Tibial artery (tissue), 4 donors: ENCODE results near the gene ERCC1.

Experiments used
- DNase-seq, 2 donors: peaks; one replicate each; pipeline ENCODE4 v3.0.0-alpha.2; 2019
- H3K27ac ChIP-seq, 2 donors: fragments of 200-600 bp; sonication (generic) in 1 of 2; 1 replicate in 1 of 2; 2 replicates in 1 of 2; pipeline ENCODE4 v1.5.1; 2018 to 2019; ENCODE audit warnings: mild to moderate bottlenecking in 1 of 2
- H3K27me3 ChIP-seq, 2 donors: fragments of 200-600 bp; sonication (generic) in 1 of 2; one replicate each; pipeline versions ENCODE4 v1.5.1 to v1.6.0; 2016 to 2019
- H3K36me3 ChIP-seq, 3 donors: fragments of 200-600 bp; sonication (generic) in 2 of 3; one replicate each; pipeline ENCODE4 v1.5.1; 2016 to 2019; ENCODE audit warnings: mild to moderate bottlenecking in 2 of 3
- H3K4me1 ChIP-seq, 4 donors: fragments of 200-600 bp; sonication (generic) in 2 of 4; 1 replicate in 3 of 4; 2 replicates in 1 of 4; pipeline ENCODE4 v1.5.1; 2016 to 2019
- H3K4me3 ChIP-seq, 2 donors: fragments of 200-600 bp; sonication (generic) in 1 of 2; 1 replicate in 1 of 2; 2 replicates in 1 of 2; pipeline ENCODE4 v1.5.1; 2018 to 2019; ENCODE audit warnings: mild to moderate bottlenecking in 2 of 2
- H3K9me3 ChIP-seq, 3 donors: fragments of 200-600 bp; sonication (generic) in 1 of 3; one replicate each; pipeline ENCODE4 v1.5.1; 2016 to 2019
- CTCF ChIP-seq, 2 experiments: fragments of 200-600 bp in 1 of 2; fragments of 450-650 bp in 1 of 2; IDR thresholded peaks; one replicate each; pipeline ENCODE4 v1.5.1; 2017 to 2019; ENCODE audit warnings: antibody characterized with exemption in 2 of 2, mild to moderate bottlenecking in 1 of 2, moderate library complexity in 1 of 2
- intact Hi-C: fragments of 100-400 bp; cut with DNase I; formaldehyde crosslinking; loops from one replicate; pipeline ENCODE4 v1.15.0; 2023; ENCODE audit warnings: low total_unique reads

The ERCC1 gene

DNA sequence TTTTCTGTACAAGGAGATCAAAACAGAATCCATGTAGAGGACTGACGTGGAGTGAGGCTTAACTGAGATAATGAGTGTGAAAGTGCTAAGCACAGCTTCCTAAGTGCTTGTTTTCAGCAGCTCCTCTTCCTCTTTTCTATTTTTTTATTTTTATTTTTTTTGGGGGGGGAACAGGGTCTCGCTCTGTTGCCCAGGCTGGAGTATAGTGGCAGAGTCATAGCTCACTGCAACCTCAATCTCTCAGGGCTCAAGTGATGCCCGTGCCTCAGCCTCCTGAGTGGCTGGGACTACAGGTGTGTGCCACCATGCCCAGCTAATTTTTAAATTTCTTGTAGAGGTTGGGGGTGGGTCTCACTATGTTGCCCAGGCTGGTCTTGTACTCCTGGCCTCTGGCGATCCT is 38.5 kb upstream of the ERCC1 start:
- intact Hi-C loops: no loop called here
- TF ChIP-seq CTCF (IDR thresholded peaks at IDR 0.05): no peak
- Histone ChIP-seq H3K27ac (no peak overlapping the region), H3K4me1 (peaks cover 0 to 6% (median 3%) of the 10 kb centered on the region in 4 donors), H3K27me3 (peaks cover 0 to 3% of the 10 kb centered on the region in 2 donors), H3K4me3 (no peak overlapping the region), H3K36me3 (no peaks in the 10 kb centered on the region), H3K9me3 (no peaks in the 10 kb centered on the region)
- no peak for DNase-seq

DNA sequence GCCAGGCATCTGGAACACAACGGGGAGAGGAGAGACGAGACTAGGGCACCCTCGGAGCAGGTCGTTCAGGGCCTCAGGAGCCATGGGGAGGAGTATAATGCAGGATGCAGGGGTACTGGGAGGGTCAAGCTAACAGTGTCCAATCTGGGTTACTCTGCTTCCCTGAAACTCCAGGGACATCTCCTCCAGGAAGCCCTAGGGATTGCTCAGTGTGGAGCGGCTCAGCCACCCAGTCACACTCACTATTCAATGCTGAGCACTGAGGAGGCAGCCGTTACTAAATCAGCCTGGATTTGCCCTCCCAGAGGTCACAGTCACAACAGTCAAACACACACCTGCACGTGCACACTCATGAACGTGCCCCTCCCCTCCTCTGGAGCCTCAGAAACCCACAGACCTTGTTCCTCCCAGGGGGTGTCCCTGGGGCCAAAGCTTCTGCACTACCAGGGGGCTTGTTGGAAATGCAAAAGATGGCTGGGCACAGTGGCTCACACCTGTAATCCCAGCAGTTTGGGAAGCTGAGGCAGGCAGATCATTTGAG is 37.2 kb upstream of the ERCC1 start:
- peaks cover 0 to 8% (median 5%) of the 10 kb centered on the region in 4 donors for H3K4me1 ChIP-seq
- H3K4me3 ChIP-seq: no peak overlapping the region
- H3K36me3 ChIP-seq: no peaks in the 10 kb centered on the region
- no peaks in the 10 kb centered on the region for H3K9me3 ChIP-seq
- H3K27me3 ChIP-seq: peaks cover 0 to 3% of the 10 kb centered on the region in 2 donors
- no peak overlapping the region for H3K27ac ChIP-seq
- intact Hi-C loops: no loop called here
- TF ChIP-seq CTCF (IDR thresholded peaks at IDR 0.05): no peak
- DNase-seq: no peak

DNA sequence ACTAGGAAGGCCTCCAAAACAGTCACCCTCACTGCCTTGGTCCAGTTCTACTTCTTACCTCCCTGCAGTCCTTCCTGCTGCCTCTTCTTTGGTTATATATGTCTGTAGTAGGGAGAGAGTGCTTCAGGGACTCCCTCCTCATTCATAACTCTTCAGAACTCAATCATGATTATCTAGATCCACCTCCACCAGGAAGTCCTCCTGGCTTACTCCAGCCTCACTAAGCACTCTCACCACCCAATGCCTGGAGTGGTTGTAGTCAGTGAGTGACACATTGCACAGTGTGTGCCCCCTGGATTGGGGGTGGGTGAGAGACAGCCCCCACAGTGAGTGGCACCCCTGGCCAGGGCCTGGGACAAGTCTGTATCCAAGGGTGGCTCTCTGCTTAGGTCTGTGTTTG is 34.1 kb upstream of the ERCC1 start:
- no peaks in the 10 kb centered on the region for H3K9me3 ChIP-seq
- DNase-seq: no peak
- no peaks in the 10 kb centered on the region for H3K36me3 ChIP-seq
- H3K4me3 ChIP-seq: no peak overlapping the region
- peaks cover 0 to 3% of the 10 kb centered on the region in 2 donors for H3K27me3 ChIP-seq
- intact Hi-C loops: no loop called here
- peaks cover 0 to 31% (median 24%) of the 10 kb centered on the region in 4 donors for H3K4me1 ChIP-seq
- H3K27ac ChIP-seq: no peak overlapping the region
- no peak for TF ChIP-seq CTCF (IDR thresholded peaks at IDR 0.05)

GRCh38 chr19:45456500-45456815 is 32.7 kb upstream of the ERCC1 start:
- intact Hi-C loops: no loop called here
- Histone ChIP-seq H3K36me3 (no peaks in the 10 kb centered on the region), H3K4me3 (no peak overlapping the region), H3K27ac (peak overlapping the region; percentile 79 to 80), H3K9me3 (no peaks in the 10 kb centered on the region), H3K27me3 (peaks cover 0 to 3% of the 10 kb centered on the region in 2 donors), H3K4me1 (peaks cover 0 to 34% (median 27%) of the 10 kb centered on the region in 4 donors)
- no peak for TF ChIP-seq CTCF (IDR thresholded peaks at IDR 0.05)
- DNase-seq: no peak

- Histone ChIP-seq H3K9me3 (no peaks in the 10 kb centered on the region), H3K27ac (peak overlapping the region; percentile 79 to 80), H3K27me3 (peaks cover 0 to 3% of the 10 kb centered on the region in 2 donors), H3K36me3 (no peaks in the 10 kb centered on the region), H3K4me1 (peaks cover 0 to 39% (median 32%) of the 10 kb centered on the region in 4 donors), H3K4me3 (peak overlapping the region; percentile 20 to 34)
- TF ChIP-seq CTCF (IDR thresholded peaks at IDR 0.05): peak in 1 of 2 experiments; percentile 28
- intact Hi-C loops: loop anchor here (2.0 kb wide), 1 partner anchor 13 kb away; no protein-coding TSS in a partner anchor
- peak; percentile 92 to 98 for DNase-seq
Measured at GRCh38 chr19:45455707-45456499, 32.2 kb upstream of the ERCC1 start.
